Measurements from ENCODE around the gene KCNJ8. TPM values are rescaled to one million over a fixed set of nuclear protein-coding genes. Genes with fewer than 3 reads are reported as not detected.

The KCNJ8 gene
- total and polyA plus RNA-seq, 2 of the 8 experiments (the other 6 are each of a cell fraction or from before 2014, with no cell fraction given), result 0.48 to 1.4 TPM

- H3K27ac ChIP-seq (ENCODE audit: low read depth, low read length), result no peak overlapping the region
- H3K27me3 ChIP-seq (replicated peaks in 1 of 4; ENCODE audit: control insufficient read depth in 3 of 4, extremely low read depth in 1 of 4, insufficient read depth in 3 of 4, low read length in 3 of 4), result no peaks in the 10 kb centered on the region
- CTCF ChIA-PET (ENCODE audit: partially characterized antibody), result interaction anchor here (0.7 kb wide), 1 partner anchor 262 kb away, joined by 3 read pairs; no protein-coding TSS in a partner anchor
- no peaks in the 10 kb centered on the region for H3K23me2 ChIP-seq (ENCODE audit: low read depth, low read length)
- no peak overlapping the region for H3K56ac ChIP-seq (replicated peaks; ENCODE audit: insufficient read length, low read depth, low read length)
- H3K14ac ChIP-seq (ENCODE audit: insufficient read length), result no peak overlapping the region
- H3K4ac ChIP-seq (replicated peaks; ENCODE audit: insufficient read length, low read depth, low read length), result no peak overlapping the region
- H3K79me2 ChIP-seq (ENCODE audit: control insufficient read depth in 1 of 2, insufficient read depth in 2 of 2, low read length in 2 of 2), result no peaks in the 10 kb centered on the region
- no peak overlapping the region for H2AFZ ChIP-seq (ENCODE audit: low read length)
- H3K36me3 ChIP-seq (ENCODE audit: control insufficient read depth in 2 of 4, insufficient read depth in 4 of 4, low read length in 3 of 4), result no peaks in the 10 kb centered on the region
- H2BK15ac ChIP-seq (ENCODE audit: low read length), result no peak overlapping the region
- H2BK120ac ChIP-seq (replicated peaks; ENCODE audit: low read depth, low read length), result no peak overlapping the region
- no peak overlapping the region for H4K91ac ChIP-seq (replicated peaks; ENCODE audit: insufficient read length, low read length)
- H3K4me2 ChIP-seq (ENCODE audit: insufficient read depth in 1 of 2, low read depth in 2 of 2, low read length in 2 of 2), result no peak overlapping the region
- no peak overlapping the region for H2BK20ac ChIP-seq (ENCODE audit: low read length)
- DNase-seq (ENCODE audit: low read depth in 1 of 2, low spot score in 2 of 2), result no peak
- no peaks in the 10 kb centered on the region for H3K79me1 ChIP-seq (ENCODE audit: low read depth, low read length)
- H3K23ac ChIP-seq (ENCODE audit: insufficient read length), result no peak overlapping the region
- FAIRE-seq, result no peak
- no peak overlapping the region for H4K8ac ChIP-seq (ENCODE audit: extremely low read depth, insufficient read depth, low read length)
- no peak overlapping the region for H3K4me3 ChIP-seq (ENCODE audit: extremely low read depth in 1 of 4, insufficient read depth in 2 of 4, low read depth in 3 of 4, low read length in 4 of 4)
- no peak overlapping the region for H3K18ac ChIP-seq (ENCODE audit: extremely low read depth, low read length)
- POLR2A ChIA-PET (ENCODE audit: partially characterized antibody), result no interaction called here
- no peak overlapping the region for H3K9ac ChIP-seq (replicated peaks in 1 of 4; ENCODE audit: extremely low read depth in 1 of 4, low read depth in 3 of 4, low read length in 3 of 4)
- no peak overlapping the region for H4K5ac ChIP-seq (ENCODE audit: insufficient read length, low read depth, low read length)
- WGBS, 2 experiments (ENCODE audit: extremely low coverage in 1 of 2, insufficient coverage in 1 of 2, insufficient read length in 1 of 2, insufficient replicate concordance in 2 of 2, low coverage in 1 of 2, low lambda C conversion rate in 2 of 2, missing lambda C conversion rate in 1 of 2), result 88% methylated on average over 3 of the region's 3 CpGs; no CpG with 5 or more reads in 1 of the 2 experiments
- H3K9me3 ChIP-seq (ENCODE audit: insufficient read depth in 2 of 2, low read depth in 1 of 2, low read length in 1 of 2), result no peaks in the 10 kb centered on the region
- no peaks in the 10 kb centered on the region for H3K4me1 ChIP-seq (replicated peaks in 1 of 4; ENCODE audit: control insufficient read depth in 3 of 4, insufficient read depth in 4 of 4, low read length in 3 of 4)
- H4K20me1 ChIP-seq (replicated peaks in 1 of 2; ENCODE audit: control insufficient read depth in 1 of 2, insufficient read depth in 2 of 2, low read length in 2 of 2), result no peaks in the 10 kb centered on the region
- H2BK12ac ChIP-seq (ENCODE audit: low read depth, low read length), result no peak overlapping the region
- no peak overlapping the region for H2BK5ac ChIP-seq (ENCODE audit: low read depth, low read length)
- no peak overlapping the region for H2AK5ac ChIP-seq (ENCODE audit: low read depth, low read length)
- TF ChIP-seq POLR2AphosphoS5 (IDR thresholded peaks at IDR 0.05; ENCODE audit: low read depth, low read length) (no peak), KDM5A (IDR thresholded peaks at IDR 0.05; ENCODE audit: low read length) (no peak), RAD21 (IDR thresholded peaks at IDR 0.05 in 1 of 2, conservative IDR thresholded peaks at IDR 0.05 in 1 of 2; ENCODE audit: low read depth in 2 of 2, low read length in 2 of 2) (no peak), RBBP5 (IDR thresholded peaks at IDR 0.05; ENCODE audit: borderline replicate concordance, low read depth, low read length) (no peak), USF2 (IDR thresholded peaks at IDR 0.05; ENCODE audit: low read length) (no peak), CTCF (IDR thresholded peaks at IDR 0.05; ENCODE audit: control extremely low read depth in 1 of 3, insufficient read depth in 1 of 3, low read depth in 1 of 3, low read length in 3 of 3) (no peak), RFX5 (IDR thresholded peaks at IDR 0.05; ENCODE audit: borderline replicate concordance, low read depth, low read length) (no peak), BCL11A (IDR thresholded peaks at IDR 0.05; ENCODE audit: low read depth in 2 of 2, low read length in 2 of 2) (no peak), SP2 (IDR thresholded peaks at IDR 0.05; ENCODE audit: low read length) (no peak)
Measured at GRCh38 chr12:21718944-21719650, 55.4 kb downstream of the KCNJ8 start.
